IMR-90 (cell line): Measurements from ENCODE around the gene CCDC40. TPM values are rescaled to one million over a fixed set of nuclear protein-coding genes. Genes with fewer than 3 reads are reported as not detected.

Experiments used
- ATAC-seq: fragments of 200-7000 bp; cut with Tn5 transposase; 2 replicates; pipeline ENCODE4 v1.9.1; 2020; ENCODE audit warnings: low read depth, mild to moderate bottlenecking, moderate library complexity
- BruUV-seq: library from RNA; stranded (reverse); fragments of 400-500 nt; replicated peaks from 2 replicates; lab custom pipeline; 2021; lab: Mats Ljungman, UMichigan
- CTCF ChIA-PET: fragments of 300-600 bp; formaldehyde crosslinking; extraction: SDS; loops from one replicate; lab custom pipeline; 2021; ENCODE audit warnings: antibody characterized with exemption; lab: Yijun Ruan, JAX
- POLR2A ChIA-PET: fragments of 300-600 bp; sonication (Branson Sonifier 250); formaldehyde crosslinking; loops from one replicate; lab custom pipeline; 2022; ENCODE audit warnings: antibody characterized with exemption; ENCODE audit not compliant: unreplicated experiment; lab: Charles Lee
- DNase-seq: peaks from one replicate; pipeline ENCODE4 v3.0.0; 2013
- H2AFZ ChIP-seq: replicated peaks from 2 replicates; pipeline ENCODE3; 2013; ENCODE audit warnings: low read length, mild to moderate bottlenecking; ENCODE audit not compliant: poor library complexity
- H2AK5ac ChIP-seq: 2 replicates; pipeline ENCODE4 v1.6.1; 2013; ENCODE audit warnings: low read depth, low read length, inconsistent platforms
- H2AK9ac ChIP-seq: replicated peaks from 2 replicates; pipeline ENCODE3; 2013; ENCODE audit warnings: mild to moderate bottlenecking, low read depth, low read length, moderate library complexity; ENCODE audit not compliant: poor library complexity
- H2BK120ac ChIP-seq: 2 replicates; pipeline ENCODE4 v1.6.1; 2013; ENCODE audit warnings: low read depth, low read length, inconsistent platforms
- H2BK15ac ChIP-seq: 3 replicates; pipeline ENCODE4 v1.6.1; 2013; ENCODE audit warnings: low read depth, low read length, inconsistent platforms
- H2BK20ac ChIP-seq: 2 replicates; pipeline ENCODE4 v1.6.1; 2013; ENCODE audit warnings: low read depth, mild to moderate bottlenecking, inconsistent platforms, low read length, moderate library complexity
- H2BK5ac ChIP-seq: 2 replicates; pipeline ENCODE4 v1.6.1; 2013; ENCODE audit warnings: mild to moderate bottlenecking, low read depth, low read length, inconsistent platforms; ENCODE audit not compliant: poor library complexity, severe bottlenecking
- H3K14ac ChIP-seq: replicated peaks from 2 replicates; pipeline ENCODE4 v1.6.1; 2013; ENCODE audit warnings: low read depth, low read length, inconsistent platforms
- H3K18ac ChIP-seq: 2 replicates; pipeline ENCODE4 v1.6.1; 2013; ENCODE audit warnings: low read depth, low read length, control low read depth
- H3K23ac ChIP-seq: 2 replicates; pipeline ENCODE4 v1.6.1; 2013; ENCODE audit warnings: low read depth, low read length, inconsistent platforms
- H3K27ac ChIP-seq: 2 replicates; pipeline ENCODE4 v1.5.1; 2013; ENCODE audit warnings: mild to moderate bottlenecking, control low read depth, low read length; ENCODE audit not compliant: insufficient read depth
- H3K27me3 ChIP-seq: 2 replicates; pipeline ENCODE4 v1.6.1; 2013; ENCODE audit warnings: low read length; ENCODE audit not compliant: control insufficient read depth, insufficient read depth
- H3K36me3 ChIP-seq: 2 replicates; pipeline ENCODE4 v1.6.1; 2013; ENCODE audit warnings: low read length, mixed read lengths; ENCODE audit not compliant: control insufficient read depth, insufficient read depth
- H3K4ac ChIP-seq: 2 replicates; pipeline ENCODE4 v1.6.1; 2013; ENCODE audit warnings: low read depth, low read length, inconsistent platforms
- H3K4me1 ChIP-seq: 2 replicates; pipeline ENCODE4 v1.6.1; 2013; ENCODE audit warnings: low read length, mixed read lengths; ENCODE audit not compliant: control insufficient read depth, insufficient read depth
- H3K4me2 ChIP-seq: 2 replicates; pipeline ENCODE4 v1.6.1; 2013; ENCODE audit warnings: low read depth, mild to moderate bottlenecking, control low read depth, low read length, moderate library complexity
- H3K4me3 ChIP-seq: 2 replicates; pipeline ENCODE4 v1.5.1; 2013; ENCODE audit warnings: low read depth, mild to moderate bottlenecking, control low read depth, low read length, moderate library complexity; ENCODE audit not compliant: insufficient read depth
- H3K56ac ChIP-seq: 2 replicates; pipeline ENCODE4 v1.6.1; 2013; ENCODE audit warnings: low read length, inconsistent platforms; ENCODE audit not compliant: insufficient read depth; ENCODE audit errors: extremely low read depth
- H3K79me1 ChIP-seq, 2 experiments: 2 replicates each; pipeline ENCODE4 v1.6.1; 2013; ENCODE audit warnings: low read length in 2 of 2, inconsistent platforms in 1 of 2, low read depth in 1 of 2
- H3K9ac ChIP-seq: 2 replicates; pipeline ENCODE4 v1.6.1; 2013; ENCODE audit warnings: low read depth, low read length, control low read depth
- H3K9me1 ChIP-seq: 2 replicates; pipeline ENCODE4 v1.6.1; 2013; ENCODE audit warnings: low read length, inconsistent platforms; ENCODE audit not compliant: insufficient read depth
- H3K9me3 ChIP-seq: 2 replicates; pipeline ENCODE4 v1.6.1; 2013; ENCODE audit warnings: low read length; ENCODE audit not compliant: control insufficient read depth, insufficient read depth
- H4K20me1 ChIP-seq: 2 replicates; pipeline ENCODE4 v1.6.1; 2013; ENCODE audit warnings: low read length, inconsistent platforms; ENCODE audit not compliant: insufficient read depth
- H4K5ac ChIP-seq: 2 replicates; pipeline ENCODE4 v1.6.1; 2013; ENCODE audit warnings: mild to moderate bottlenecking, low read depth, low read length, control low read depth
- H4K8ac ChIP-seq, 2 experiments: 2 replicates each; pipeline ENCODE4 v1.6.1; 2013; ENCODE audit warnings: low read depth in 2 of 2, low read length in 2 of 2, control low read depth in 1 of 2, inconsistent platforms in 1 of 2
- H4K91ac ChIP-seq: 2 replicates; pipeline ENCODE4 v1.6.1; 2013; ENCODE audit warnings: low read depth, low read length, inconsistent platforms; ENCODE audit not compliant: insufficient read depth
- RCOR1 ChIP-seq: IDR thresholded peaks from 2 replicates; pipeline ENCODE4 v1.6.1; 2012; ENCODE audit warnings: mild to moderate bottlenecking, low read length, improper control_type of control experiment; ENCODE audit not compliant: insufficient replicate concordance
- SMC3 ChIP-seq: fragments of 150-350 bp; IDR thresholded peaks from 2 replicates; pipeline ENCODE4 v1.6.1; 2016; ENCODE audit warnings: low read depth, mild to moderate bottlenecking, antibody characterized with exemption, low read length, moderate library complexity
- WGBS, 2 experiments: methylation state at CpG; one replicate each; pipeline versions ENCODE4 v1.1.5 to v1.1.7; 2013; ENCODE audit warnings: missing lambda C conversion rate in 2 of 2; ENCODE audit not compliant: insufficient read length in 1 of 2; ENCODE audit errors: extremely low coverage in 2 of 2; 5-methylcytosine and 5-hydroxymethylcytosine counted together
- dilution Hi-C: fragments of 300-500 bp; cut with HindIII; formaldehyde crosslinking; loops from one replicate; pipeline ENCODE4 v1.14.3; 2018; ENCODE audit warnings: low sequenced_read_pairs; ENCODE audit not compliant: unreplicated experiment
- in situ Hi-C: fragments of 300-500 bp; cut with MboI; formaldehyde crosslinking; loops from 3 replicates; pipeline ENCODE4 v1.14.3; 2019; ENCODE audit warnings: low sequenced_read_pairs, inconsistent platforms, mixed read lengths
- intact Hi-C: fragments of 100-400 bp; cut with micrococcal nuclease; formaldehyde crosslinking; loops from 2 replicates; pipeline ENCODE4 v1.10.0; 2022
- polyA plus RNA-seq, 3 experiments: library from polyadenylated mRNA; depleted of rRNA; stranded (reverse); fragments of >200 nt; gene quantifications; 2 replicates each; pipeline ENCODE4 v1.2.3, GENCODE V29; 2012; ENCODE audit warnings: low replicate concordance in 1 of 3
- total RNA-seq: library from RNA; depleted of rRNA; stranded (reverse); fragments of >200 nt; gene quantifications from 2 replicates; pipeline ENCODE4 v1.2.3, GENCODE V29; 2012

The CCDC40 gene
- total and polyA plus RNA-seq, 2 of the 4 experiments (the other 2 are of a cell fraction): 0.90 to 4.7 TPM

GRCh38 chr17:80119839-80120238 is 83.4 kb downstream of the CCDC40 start:
- no CpG with 5 or more reads among the region's 9 CpGs for WGBS, 2 experiments
- Histone ChIP-seq H3K9me3 (no peaks in the 10 kb centered on the region), H2AK5ac (no peak overlapping the region; the same call in 1 of the 2 replicates), H2AFZ (no peak overlapping the region), H2BK5ac (no peak overlapping the region), H3K36me3 (peaks cover 3% of the 10 kb centered on the region; the same call in 1 of the 2 replicates), H4K20me1 (no peaks in the 10 kb centered on the region), H3K9me1 (peaks cover 7% of the 10 kb centered on the region), H3K23ac (no peak overlapping the region), H3K9ac (no peak overlapping the region), H2BK20ac (no peak overlapping the region), H3K27ac (no peak overlapping the region), H4K5ac (no peak overlapping the region), H4K91ac (no peak overlapping the region), H3K4me1 (peaks cover 7% of the 10 kb centered on the region), H3K18ac (no peak overlapping the region), H3K4me2 (no peak overlapping the region), H3K79me1 (no peaks in the 10 kb centered on the region), H2BK120ac (no peak overlapping the region), H3K4ac (no peak overlapping the region), H2AK9ac (no peak overlapping the region), H3K14ac (no peak overlapping the region), H3K27me3 (no peaks in the 10 kb centered on the region), H2BK15ac (no peak overlapping the region), H4K8ac (no peak overlapping the region), H3K4me3 (no peak overlapping the region), H3K56ac (no peak overlapping the region)
- ATAC-seq (no peak), DNase-seq (no peak)
- in situ Hi-C loops (no loop called here), intact Hi-C loops (no loop called here), dilution Hi-C loops (no loop called here)
- CTCF ChIA-PET: no interaction called here
- no peak for TF ChIP-seq SMC3
- TF ChIP-seq RCOR1: no peak
- BruUV-seq: no TSS peak
- POLR2A ChIA-PET: no interaction called here
